SJCRH30 (cell line): ENCODE measurements around the gene SETX. TPM values are rescaled to one million over a fixed set of nuclear protein-coding genes. Genes with fewer than 3 reads are reported as not detected.

Experiments
- DNase-seq, 2 experiments: peaks; one replicate each; pipeline ENCODE4 v3.0.0-alpha.2; 2015 to 2020
- H3K27ac ChIP-seq: fragments of 250-450 bp; sonication (Bioruptor Pico); 2 replicates; pipeline ENCODE4 v1.5.1; 2020; ENCODE audit warnings: mild to moderate bottlenecking, moderate library complexity
- H3K27me3 ChIP-seq: fragments of 250-450 bp; sonication (Bioruptor Pico); 2 replicates; pipeline ENCODE4 v1.5.1; 2020; ENCODE audit warnings: mild to moderate bottlenecking, moderate library complexity
- H3K36me3 ChIP-seq: fragments of 250-450 bp; sonication (Bioruptor Pico); 2 replicates; pipeline ENCODE4 v1.5.1; 2020; ENCODE audit warnings: mild to moderate bottlenecking, moderate library complexity
- H3K4me1 ChIP-seq: fragments of 250-450 bp; sonication (Bioruptor Pico); 2 replicates; pipeline ENCODE4 v1.5.1; 2020; ENCODE audit warnings: mild to moderate bottlenecking, moderate library complexity
- H3K4me3 ChIP-seq: fragments of 250-450 bp; sonication (Bioruptor Pico); 2 replicates; pipeline ENCODE4 v1.5.1; 2020; ENCODE audit warnings: mild to moderate bottlenecking, moderate library complexity
- H3K9me3 ChIP-seq: fragments of 250-450 bp; sonication (Bioruptor Pico); replicated peaks from 2 replicates; pipeline ENCODE4 v1.5.1; 2020; ENCODE audit warnings: mild to moderate bottlenecking, moderate library complexity
- total RNA-seq: library from RNA; depleted of rRNA; stranded (reverse); fragments of >200 nt; shearing (Covaris generic); gene quantifications from 2 replicates; pipeline ENCODE4 v1.2.3, GENCODE V29; 2014

Gene SETX
- total RNA-seq, 1 experiment from 2014 or later = 51.7 TPM

- no peak overlapping the region for H3K27ac ChIP-seq
- H3K4me1 ChIP-seq = peaks cover 2% of the 10 kb centered on the region; the same call in 1 of the 2 replicates
- H3K36me3 ChIP-seq = peaks cover 15% of the 10 kb centered on the region
- peak; percentile 14 to 38 for DNase-seq
- H3K27me3 ChIP-seq = 0 out of 2 replicates have a peak, but pooled peaks cover 2% of the 10 kb centered on the region
- H3K9me3 ChIP-seq = no peaks in the 10 kb centered on the region
- no peak overlapping the region for H3K4me3 ChIP-seq
These were observed 17.6 kb upstream of the SETX start for GRCh38 chr9:132372177-132373095.

GRCh38 chr9:132370592-132370991 lies 15.8 kb upstream of the SETX start:
- Histone ChIP-seq H3K27ac (no peak overlapping the region), H3K4me3 (no peak overlapping the region), H3K9me3 (no peaks in the 10 kb centered on the region), H3K27me3 (0 out of 2 replicates have a peak, but pooled peaks cover 2% of the 10 kb centered on the region), H3K4me1 (peaks cover 2% of the 10 kb centered on the region; the same call in 1 of the 2 replicates), H3K36me3 (peaks cover 5% of the 10 kb centered on the region; the same call in 1 of the 2 replicates)
- DNase-seq = no peak

- H3K27me3 ChIP-seq = 0 out of 2 replicates have a peak, but pooled peaks cover 2% of the 10 kb centered on the region
- no peak overlapping the region for H3K4me3 ChIP-seq
- no peaks in the 10 kb centered on the region for H3K9me3 ChIP-seq
- H3K27ac ChIP-seq = no peak overlapping the region
- H3K36me3 ChIP-seq = no peaks in the 10 kb centered on the region; the same call in 1 of the 2 replicates
- H3K4me1 ChIP-seq = peaks cover 2% of the 10 kb centered on the region; the same call in 1 of the 2 replicates
- DNase-seq = no peak
These were observed 14.6 kb upstream of the SETX start for GRCh38 chr9:132369421-132369820.

GRCh38 chr9:132367613-132368313 lies 13.0 kb upstream of the SETX start:
- H3K4me1 ChIP-seq = peaks cover 2% of the 10 kb centered on the region
- no peak for DNase-seq
- 0 out of 2 replicates have a peak, but pooled peaks cover 2% of the 10 kb centered on the region for H3K27me3 ChIP-seq
- no peak overlapping the region for H3K27ac ChIP-seq
- H3K4me3 ChIP-seq = no peak overlapping the region
- no peaks in the 10 kb centered on the region for H3K36me3 ChIP-seq
- no peaks in the 10 kb centered on the region for H3K9me3 ChIP-seq

GRCh38 chr9:132366481-132366880 lies 11.7 kb upstream of the SETX start:
- Histone ChIP-seq H3K27ac (no peak overlapping the region), H3K9me3 (no peaks in the 10 kb centered on the region), H3K27me3 (0 out of 2 replicates have a peak, but pooled peaks cover 2% of the 10 kb centered on the region), H3K4me3 (no peak overlapping the region), H3K4me1 (peaks cover 2% of the 10 kb centered on the region; the same call in 1 of the 2 replicates), H3K36me3 (no peaks in the 10 kb centered on the region)
- DNase-seq = no peak

- H3K27ac ChIP-seq = no peak overlapping the region
- H3K4me1 ChIP-seq = peaks cover 2% of the 10 kb centered on the region; the same call in 1 of the 2 replicates
- H3K27me3 ChIP-seq = 0 out of 2 replicates have a peak, but pooled peaks cover 2% of the 10 kb centered on the region
- no peak for DNase-seq
- H3K9me3 ChIP-seq = no peaks in the 10 kb centered on the region
- H3K36me3 ChIP-seq = no peaks in the 10 kb centered on the region
- H3K4me3 ChIP-seq = no peak overlapping the region
These were observed 11.2 kb upstream of the SETX start for GRCh38 chr9:132365986-132366385.

GRCh38 chr9:132364068-132364467 lies 9.3 kb upstream of the SETX start:
- H3K36me3 ChIP-seq = no peaks in the 10 kb centered on the region
- H3K4me3 ChIP-seq = no peak overlapping the region
- H3K9me3 ChIP-seq = no peaks in the 10 kb centered on the region
- no peak overlapping the region for H3K27ac ChIP-seq
- no peaks in the 10 kb centered on the region; the same call in 1 of the 2 replicates for H3K4me1 ChIP-seq
- no peak for DNase-seq
- 0 out of 2 replicates have a peak, but pooled peaks cover 2% of the 10 kb centered on the region for H3K27me3 ChIP-seq

GRCh38 chr9:132357764-132358163 lies 3.0 kb upstream of the SETX start:
- Histone ChIP-seq H3K27ac (no peak overlapping the region), H3K36me3 (peaks cover 4% of the 10 kb centered on the region), H3K4me3 (no peak overlapping the region), H3K9me3 (no peaks in the 10 kb centered on the region), H3K4me1 (no peaks in the 10 kb centered on the region), H3K27me3 (no peaks in the 10 kb centered on the region)
- no peak for DNase-seq

GRCh38 chr9:132356324-132356924 lies 1.6 kb upstream of the SETX start:
- Histone ChIP-seq H3K27me3 (no peaks in the 10 kb centered on the region), H3K27ac (no peak overlapping the region), H3K36me3 (peaks cover 16% of the 10 kb centered on the region), H3K4me3 (no peak overlapping the region), H3K9me3 (no peaks in the 10 kb centered on the region), H3K4me1 (no peaks in the 10 kb centered on the region)
- no peak for DNase-seq

GRCh38 chr9:132351404-132352045 lies 3.3 kb downstream of the SETX start:
- H3K4me1 ChIP-seq = no peaks in the 10 kb centered on the region
- peaks cover 57% of the 10 kb centered on the region for H3K36me3 ChIP-seq
- no peak overlapping the region for H3K27ac ChIP-seq
- no peaks in the 10 kb centered on the region for H3K27me3 ChIP-seq
- H3K9me3 ChIP-seq = no peaks in the 10 kb centered on the region
- no peak for DNase-seq
- no peak overlapping the region for H3K4me3 ChIP-seq

- no peak overlapping the region for H3K4me3 ChIP-seq
- H3K27me3 ChIP-seq = no peaks in the 10 kb centered on the region
- DNase-seq = no peak
- H3K36me3 ChIP-seq = peaks cover 63% of the 10 kb centered on the region
- no peak overlapping the region for H3K27ac ChIP-seq
- no peaks in the 10 kb centered on the region for H3K4me1 ChIP-seq
- H3K9me3 ChIP-seq = no peaks in the 10 kb centered on the region
These were observed 3.9 kb downstream of the SETX start for GRCh38 chr9:132350861-132351315.

GRCh38 chr9:132348676-132349075 lies 6.1 kb downstream of the SETX start:
- Histone ChIP-seq H3K36me3 (peaks cover 84% of the 10 kb centered on the region), H3K4me3 (no peak overlapping the region), H3K4me1 (no peaks in the 10 kb centered on the region), H3K27ac (no peak overlapping the region), H3K9me3 (no peaks in the 10 kb centered on the region), H3K27me3 (no peaks in the 10 kb centered on the region)
- no peak for DNase-seq

GRCh38 chr9:132346177-132346576 lies 8.6 kb downstream of the SETX start:
- H3K27me3 ChIP-seq = no peaks in the 10 kb centered on the region
- H3K4me1 ChIP-seq = no peaks in the 10 kb centered on the region
- no peaks in the 10 kb centered on the region for H3K9me3 ChIP-seq
- no peak overlapping the region for H3K27ac ChIP-seq
- H3K36me3 ChIP-seq = peaks cover 90% of the 10 kb centered on the region
- DNase-seq = no peak
- H3K4me3 ChIP-seq = no peak overlapping the region

GRCh38 chr9:132341177-132341840 lies 13.5 kb downstream of the SETX start:
- no peak for DNase-seq
- Histone ChIP-seq H3K4me3 (no peak overlapping the region), H3K27ac (no peak overlapping the region), H3K36me3 (peaks cover 84% of the 10 kb centered on the region), H3K9me3 (no peaks in the 10 kb centered on the region), H3K4me1 (no peaks in the 10 kb centered on the region), H3K27me3 (no peaks in the 10 kb centered on the region)
